Measurements from ENCODE around the gene FLT1.

The FLT1 gene

GRCh38 chr13:28494778-28495537 lies at the start of gene FLT1:
TSS of gene FLT1 (minus strand) at chr13:28495128. CDS start at chr13:28494843, 285 bp downstream.
- DNase-seq = no peak

- no peak for DNase-seq
Measured at GRCh38 chr13:28544026-28544425, 49.1 kb upstream of the FLT1 start.

- DNase-seq = no peak
Measured at GRCh38 chr13:28542804-28543203, 47.9 kb upstream of the FLT1 start.

- DNase-seq = no peak
Measured at GRCh38 chr13:28541966-28542365, 47.0 kb upstream of the FLT1 start.

- no peak for DNase-seq
Measured at GRCh38 chr13:28540612-28541011, 45.7 kb upstream of the FLT1 start.

GRCh38 chr13:28539625-28540286 lies 44.8 kb upstream of the FLT1 start:
- no peak for DNase-seq

GRCh38 chr13:28538932-28539331 lies 44.0 kb upstream of the FLT1 start:
- no peak for DNase-seq

- DNase-seq = no peak
Measured at GRCh38 chr13:28537171-28537570, 42.2 kb upstream of the FLT1 start.

- no peak for DNase-seq
Measured at GRCh38 chr13:28536371-28536770, 41.4 kb upstream of the FLT1 start.

GRCh38 chr13:28535734-28536133 lies 40.8 kb upstream of the FLT1 start:
- DNase-seq = no peak

GRCh38 chr13:28534801-28535200 lies 39.9 kb upstream of the FLT1 start:
- DNase-seq = no peak

- DNase-seq = no peak
Measured at GRCh38 chr13:28534210-28534609, 39.3 kb upstream of the FLT1 start.

- no peak for DNase-seq
Measured at GRCh38 chr13:28533441-28534166, 38.7 kb upstream of the FLT1 start.

GRCh38 chr13:28533125-28533436 lies 38.2 kb upstream of the FLT1 start:
- no peak for DNase-seq

GRCh38 chr13:28532388-28533124 lies 37.6 kb upstream of the FLT1 start:
- no peak for DNase-seq

- DNase-seq = no peak
Measured at GRCh38 chr13:28531845-28532387, 37.0 kb upstream of the FLT1 start.

- DNase-seq = no peak
Measured at GRCh38 chr13:28531077-28531844, 36.3 kb upstream of the FLT1 start.

- no peak for DNase-seq
Measured at GRCh38 chr13:28530729-28531076, 35.8 kb upstream of the FLT1 start.

- no peak for DNase-seq
Measured at GRCh38 chr13:28529836-28530235, 34.9 kb upstream of the FLT1 start.

- DNase-seq = no peak
Measured at GRCh38 chr13:28528848-28529247, 33.9 kb upstream of the FLT1 start.

- no peak for DNase-seq
Measured at GRCh38 chr13:28528388-28528787, 33.5 kb upstream of the FLT1 start.

- DNase-seq = no peak
Measured at GRCh38 chr13:28527629-28528028, 32.7 kb upstream of the FLT1 start.
